ENCODE results near the gene SLC41A2.

GRCh38 chr12:105001476-105001875 is 43.4 kb upstream of the SLC41A2 start:
- TF ChIP-seq SAFB (IDR thresholded peaks at IDR 0.05; ENCODE audit: borderline replicate concordance, low read depth, low read length) (no peak), JUN (IDR thresholded peaks at IDR 0.05; ENCODE audit: borderline replicate concordance, low read depth, low read length) (no peak), JUN (CRISPR knock-in tag; IDR thresholded peaks at IDR 0.05; ENCODE audit: borderline replicate concordance) (no peak), MAZ (CRISPR knock-in tag; conservative IDR thresholded peaks at IDR 0.05 in 1 of 2, IDR thresholded peaks at IDR 0.05 in 1 of 2) (no peak)

All from K562 (cell line).